GM18505 (cell line): ENCODE measurements around the gene TPSD1.

ENCODE experiments used
- ATAC-seq: cut with Tn5 transposase; IDR thresholded peaks from one replicate; pipeline ENCODE4 v1.9.1; 2021; ENCODE audit not compliant: unreplicated experiment
- POLR2A ChIP-seq: IDR thresholded peaks from 4 replicates; pipeline ENCODE4 v1.6.1; 2011; ENCODE audit warnings: borderline replicate concordance; ENCODE audit not compliant: insufficient read depth, insufficient read length; ENCODE audit errors: extremely low read depth

Gene TPSD1

DNA sequence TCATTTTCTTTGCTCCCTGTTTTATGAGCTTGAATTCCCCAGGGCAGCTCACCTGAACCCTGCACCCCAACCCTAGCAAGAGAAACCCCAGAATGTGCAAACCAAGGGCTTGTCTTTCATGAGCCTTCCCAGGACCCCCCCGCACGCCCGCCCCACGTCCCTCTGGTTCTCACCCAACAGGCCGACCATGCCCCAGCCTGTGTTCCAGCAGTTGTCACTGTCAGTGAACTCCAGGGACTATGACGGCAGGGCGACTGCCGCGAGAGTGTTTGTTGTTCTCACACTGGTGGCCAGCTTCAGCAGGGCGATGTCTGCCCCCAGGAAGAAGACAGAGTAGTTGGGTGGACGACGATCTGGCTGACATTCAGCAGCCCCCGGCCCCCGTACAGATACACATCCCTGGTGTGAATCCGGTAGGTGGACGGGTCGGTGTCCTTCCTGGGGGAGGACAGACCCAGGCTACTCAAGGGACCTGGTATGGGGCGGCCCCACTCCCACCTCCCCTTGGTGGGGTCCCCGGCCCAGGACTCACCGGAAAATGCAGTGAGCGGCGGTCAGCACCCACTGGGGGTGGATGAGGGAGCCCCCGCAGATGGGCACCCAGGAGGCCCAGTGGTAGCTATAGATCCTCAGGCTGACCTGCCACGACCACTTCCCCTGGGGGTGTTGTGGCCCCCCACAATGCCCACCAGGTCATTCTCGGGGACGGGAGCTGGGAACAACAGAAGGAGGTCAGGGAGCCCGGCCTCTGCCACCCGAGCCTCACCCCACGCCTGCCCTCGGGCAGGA, 20.1 kb downstream of the TPSD1 start:
- no peak for TF ChIP-seq POLR2A
- ATAC-seq, result no peak

DNA sequence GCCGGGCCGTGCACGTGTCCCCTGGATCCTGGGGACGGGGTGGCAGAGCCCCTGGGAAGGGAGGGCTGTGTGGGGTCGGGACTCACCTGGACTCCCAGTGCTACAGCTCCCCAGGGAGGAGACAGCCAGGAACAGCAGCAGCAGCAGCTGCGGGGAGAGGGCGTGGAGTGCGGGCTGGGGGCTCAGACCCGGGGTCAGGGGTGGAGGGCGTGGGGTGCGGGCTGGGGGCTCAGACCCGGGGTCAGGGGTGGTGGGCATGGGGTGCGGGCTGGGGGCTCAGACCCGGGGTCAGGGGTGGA, 20.7 kb downstream of the TPSD1 start:
- TF ChIP-seq POLR2A, result no peak
- ATAC-seq, result no peak

DNA sequence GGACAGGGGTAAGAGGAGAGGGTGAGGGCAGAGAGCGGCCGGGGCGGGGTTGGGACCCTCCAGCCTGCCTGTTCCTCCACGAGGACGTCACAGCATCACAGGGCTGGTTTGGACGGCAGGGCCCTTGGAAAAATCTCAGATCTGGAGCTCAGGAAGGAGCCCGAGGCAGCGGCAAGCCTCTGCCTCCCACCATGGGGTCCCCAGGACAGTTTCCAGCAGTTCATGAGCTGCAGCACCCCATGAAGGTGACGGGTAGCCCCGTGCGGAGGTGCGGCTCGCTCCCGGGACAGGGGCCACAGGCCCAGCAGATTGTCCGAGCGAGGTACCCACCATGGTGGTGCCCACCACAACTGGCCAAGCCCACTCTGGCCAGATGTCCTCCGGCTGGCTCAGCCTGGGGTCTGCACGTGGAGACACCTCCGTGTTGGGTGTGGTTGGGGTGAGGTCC, 21.3 kb downstream of the TPSD1 start:
- no peak for TF ChIP-seq POLR2A
- no peak for ATAC-seq

DNA sequence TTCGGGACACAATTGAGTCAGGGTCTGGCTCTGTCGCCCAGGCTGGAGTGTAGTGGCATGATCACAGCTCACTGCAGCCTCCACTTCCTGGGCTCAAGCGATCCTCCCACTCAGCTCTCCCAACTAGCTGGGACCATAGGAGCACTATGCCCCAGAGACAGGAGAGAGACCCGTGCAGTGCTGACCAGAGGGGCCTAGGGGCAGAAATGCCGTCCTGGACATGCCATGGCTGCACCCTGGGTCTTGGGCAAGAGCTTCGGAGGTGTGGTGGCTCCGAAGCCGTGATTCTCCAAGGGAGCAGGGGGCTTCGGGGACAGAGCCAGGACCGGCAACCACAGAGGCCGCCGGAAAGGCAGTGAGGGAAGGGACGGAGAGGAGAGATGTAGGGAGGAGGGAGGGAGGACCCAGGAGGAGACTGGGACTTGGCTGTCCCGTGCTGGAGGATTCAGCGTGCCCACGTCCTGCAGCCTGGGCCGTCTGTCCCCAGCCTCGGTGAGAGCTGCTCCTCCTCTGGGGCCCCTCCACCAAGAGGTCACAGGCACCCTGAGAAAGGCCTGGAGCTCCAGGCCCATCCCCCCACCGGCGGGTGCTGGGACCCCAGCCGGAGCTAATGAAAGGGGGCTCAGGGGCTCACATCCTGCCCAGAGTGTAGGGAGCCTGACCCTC, 21.9 kb downstream of the TPSD1 start:
- TF ChIP-seq POLR2A, result no peak
- no peak for ATAC-seq

DNA sequence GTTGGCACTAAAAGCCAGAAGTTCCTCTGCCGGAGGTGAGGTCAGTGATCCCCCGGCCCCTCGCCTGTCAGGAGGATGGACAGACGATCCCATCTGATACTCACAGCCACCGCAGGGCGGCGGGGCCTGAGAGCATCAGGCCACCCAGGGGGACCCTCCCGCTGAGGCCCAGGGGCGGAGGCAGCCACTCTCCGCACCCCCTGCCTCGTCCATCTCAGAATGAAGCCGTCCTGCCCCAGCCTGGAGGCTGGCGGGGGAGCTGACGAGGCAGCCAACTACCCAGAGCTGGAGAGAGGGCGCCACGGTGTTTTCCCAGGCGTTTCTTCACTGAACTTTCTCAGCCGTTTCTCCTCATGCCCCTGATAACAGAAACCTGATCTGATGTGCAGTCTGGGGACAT, 22.6 kb downstream of the TPSD1 start:
- no peak for ATAC-seq
- no peak for TF ChIP-seq POLR2A

DNA sequence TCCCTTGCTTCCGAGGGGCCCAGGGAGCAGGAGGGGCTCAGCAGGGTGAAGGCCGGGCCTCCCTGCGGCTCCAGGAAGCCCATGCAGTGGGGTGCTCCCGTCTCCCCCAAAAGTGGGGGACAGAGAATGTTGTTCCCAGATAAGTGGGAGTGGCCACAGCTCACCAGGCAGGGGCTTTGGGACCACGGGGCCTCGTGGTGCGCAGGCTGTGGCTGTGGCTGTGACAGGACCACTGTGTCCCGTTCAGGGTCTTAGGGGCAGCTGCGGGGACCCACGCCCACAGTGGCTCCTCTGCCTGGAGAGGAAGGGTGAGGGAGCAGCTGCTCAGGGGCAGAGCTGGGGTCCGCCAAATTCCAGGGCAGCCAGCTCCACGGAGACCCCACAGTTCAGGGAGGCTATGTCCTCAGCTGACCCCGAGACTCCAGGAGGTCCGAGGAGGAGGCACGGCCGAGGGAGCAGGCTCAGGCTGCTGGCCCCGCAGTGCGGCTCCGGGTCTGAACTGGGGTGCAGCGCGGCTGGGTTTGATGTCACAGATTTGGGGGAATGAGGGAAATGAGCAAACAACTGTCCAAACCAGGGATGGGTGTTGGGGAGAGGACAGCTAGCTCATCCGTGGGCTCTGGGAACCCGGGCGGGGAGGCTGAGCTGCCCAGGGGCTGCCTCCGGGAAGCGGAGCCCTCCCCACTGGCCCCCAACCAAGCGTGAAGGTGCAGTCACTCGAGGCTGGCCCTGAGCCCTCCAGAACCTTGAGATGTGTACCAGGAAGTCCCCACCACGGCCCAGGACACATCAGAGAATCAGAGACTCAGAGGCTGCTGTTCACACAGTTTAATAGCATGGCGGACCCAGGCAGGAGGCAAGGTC, 23.4 kb downstream of the TPSD1 start:
- no peak for ATAC-seq
- TF ChIP-seq POLR2A, result no peak

DNA sequence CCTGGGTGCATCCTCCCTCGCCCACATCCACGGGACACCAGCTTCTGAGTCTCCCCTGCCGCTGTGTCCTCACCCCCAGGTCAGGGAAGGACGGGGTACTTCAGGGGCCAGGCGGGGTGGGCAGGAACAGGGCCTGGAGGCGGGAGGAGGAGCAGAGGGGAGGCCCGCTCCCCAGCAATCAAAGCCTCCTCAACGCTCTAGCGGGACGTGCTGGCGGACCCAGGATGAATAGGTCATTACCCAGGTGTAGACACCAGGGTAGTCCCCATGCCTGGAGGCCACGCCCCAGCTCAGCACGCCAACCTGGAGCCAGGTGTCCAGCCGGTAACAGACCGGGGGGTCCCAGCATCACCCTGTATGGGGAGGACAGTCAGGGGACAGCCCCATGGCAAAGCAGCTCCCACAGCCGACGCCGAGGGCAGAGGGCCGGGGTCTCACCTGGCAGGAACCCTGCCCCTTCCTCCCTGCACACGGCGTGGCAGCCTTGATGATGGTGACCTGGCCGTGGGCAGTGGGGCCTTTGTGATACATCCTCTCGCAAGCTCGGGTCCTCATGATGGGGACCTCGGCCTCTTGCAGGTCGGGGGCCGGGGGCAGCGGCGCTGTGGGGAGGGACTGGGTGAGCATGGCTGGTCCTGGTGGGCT, 24.2 kb downstream of the TPSD1 start:
- no peak for ATAC-seq
- no peak for TF ChIP-seq POLR2A

DNA sequence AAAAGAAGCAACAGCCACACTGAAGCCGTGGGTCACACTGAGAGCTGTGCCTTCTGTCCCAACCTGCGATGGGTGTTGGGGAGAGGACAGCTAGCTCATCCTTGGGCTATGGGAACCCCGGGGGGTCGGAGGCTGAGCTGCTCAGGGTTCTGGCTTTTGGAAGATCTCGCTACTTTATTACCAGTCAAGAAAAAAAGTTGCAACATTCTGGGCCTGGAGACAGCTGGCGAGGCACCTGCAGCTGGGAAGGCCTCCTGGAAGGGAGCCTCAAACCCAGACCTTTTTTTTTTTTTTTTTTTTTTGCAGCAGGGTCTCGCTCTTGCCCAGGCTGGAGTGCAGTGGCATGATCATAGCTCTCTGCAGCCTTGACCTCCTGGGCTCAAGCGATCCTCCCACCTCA, 24.9 kb downstream of the TPSD1 start:
- no peak for ATAC-seq
- TF ChIP-seq POLR2A, result no peak

DNA sequence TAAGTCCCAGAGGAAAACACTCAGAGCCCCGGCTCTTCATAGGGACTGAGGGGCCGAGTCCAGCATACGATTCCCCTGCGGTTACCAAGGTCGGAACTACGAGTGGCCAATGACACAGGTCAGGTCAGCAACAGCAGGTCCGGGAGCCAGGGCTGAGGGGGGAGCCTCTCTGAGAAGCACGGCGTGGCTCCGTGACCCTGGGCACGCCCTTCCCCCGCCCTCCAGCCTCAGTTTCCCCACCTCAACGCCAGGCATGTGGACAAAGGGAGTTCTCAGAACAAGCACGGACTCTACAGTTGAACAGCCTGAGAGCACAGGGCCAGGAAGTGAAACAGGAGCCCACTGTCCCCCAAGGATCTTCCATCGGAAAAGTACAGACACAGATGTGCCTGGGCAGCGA, 25.6 kb downstream of the TPSD1 start:
- no peak for TF ChIP-seq POLR2A
- no peak for ATAC-seq

DNA sequence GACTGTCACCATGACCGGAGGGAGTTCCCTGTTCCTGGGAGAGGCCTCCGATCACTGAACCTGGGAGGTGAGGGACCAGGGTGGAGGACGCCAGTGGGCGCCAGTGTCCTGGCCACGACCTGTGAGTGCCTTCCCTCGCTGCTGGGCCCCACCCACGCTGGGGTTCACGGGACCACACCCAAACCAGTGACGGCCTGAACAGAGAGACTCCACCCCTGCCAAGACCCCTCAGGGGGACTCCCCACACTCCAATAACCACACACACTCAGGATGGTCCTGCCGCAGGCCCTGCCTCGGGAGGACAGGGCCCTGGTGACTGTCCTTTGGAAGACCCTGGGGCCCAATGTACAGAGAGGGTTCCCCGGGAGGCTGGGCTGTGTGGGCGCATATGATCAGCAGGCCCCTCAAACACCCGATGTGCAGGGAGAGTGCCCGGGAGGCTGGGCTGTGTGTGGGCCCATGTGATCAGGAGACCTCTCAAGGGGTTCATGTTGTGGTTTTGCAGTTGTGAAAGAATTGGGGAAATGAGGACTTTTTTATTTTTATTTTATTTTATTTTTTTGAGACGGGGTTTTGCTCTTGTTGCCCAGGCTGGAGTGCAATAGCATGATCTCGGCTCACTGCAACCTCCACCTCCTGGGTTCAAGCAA, 26.6 kb downstream of the TPSD1 start:
- TF ChIP-seq POLR2A, result no peak
- ATAC-seq, result no peak

DNA sequence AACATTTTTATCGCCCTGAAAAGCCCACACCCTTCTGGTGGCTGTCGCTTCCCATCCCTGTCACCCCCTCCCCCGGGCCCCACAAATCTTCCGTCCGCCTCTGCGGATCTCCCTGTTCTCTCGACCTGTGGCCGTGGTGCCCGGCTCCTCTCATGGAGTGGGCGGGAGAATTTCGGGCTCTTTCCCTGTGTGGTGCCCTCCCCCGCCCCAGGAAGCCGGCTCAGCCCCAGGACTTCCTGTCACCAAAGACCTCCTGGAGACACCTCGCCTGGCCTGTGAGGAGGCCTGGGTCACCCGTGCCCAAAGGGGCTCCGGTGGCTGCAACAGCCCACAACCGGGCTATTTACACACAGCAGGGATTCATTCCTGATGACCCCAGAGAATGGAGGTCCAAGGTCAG, 27.4 kb downstream of the TPSD1 start:
- no peak for ATAC-seq
- TF ChIP-seq POLR2A, result no peak

DNA sequence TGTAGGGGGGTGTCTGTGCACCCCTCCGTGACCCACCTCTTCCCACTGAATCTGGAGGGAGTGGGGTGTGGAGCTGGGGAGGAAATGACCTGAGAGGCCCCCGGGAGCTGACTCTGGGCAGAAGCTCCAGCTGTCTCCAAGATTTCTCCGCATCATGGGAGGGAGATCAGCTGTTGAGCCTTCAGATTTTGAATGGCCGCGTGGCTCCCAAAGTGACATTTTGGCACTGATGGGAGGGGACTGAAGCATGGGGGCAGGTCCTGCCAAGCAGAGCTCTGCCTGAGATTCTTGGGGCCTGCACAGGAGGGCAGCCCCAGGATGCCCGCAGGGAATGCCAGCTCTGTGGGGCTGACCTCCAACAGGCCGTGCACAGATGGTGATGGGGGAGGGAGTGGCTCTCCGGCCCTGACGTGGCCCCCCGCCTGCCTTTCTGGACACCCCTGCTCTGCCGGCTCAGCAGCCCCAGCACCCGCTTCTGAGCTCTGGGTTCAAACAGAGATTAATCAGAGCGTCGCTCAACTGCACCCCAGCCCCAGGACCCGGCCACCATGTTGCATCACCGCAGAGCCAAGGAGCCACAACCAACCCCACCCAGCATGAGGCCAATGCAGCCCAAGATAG, 28.2 kb downstream of the TPSD1 start:
- ATAC-seq, result no peak
- no peak for TF ChIP-seq POLR2A
